ENCODE results near the gene METTL21A. TPM values are rescaled to one million over a fixed set of nuclear protein-coding genes. Genes with fewer than 3 reads are reported as not detected.

The METTL21A gene
- total and polyA plus RNA-seq, 4 donors: 25.7 to 34.5 (median 29.8) TPM

GRCh38 chr2:207606829-207607228, 18.4 kb downstream of the METTL21A start:
- DNase-seq (ENCODE audit: low read depth in 4 of 6, low spot score in 6 of 6): no peak
- H3K27ac ChIP-seq (ENCODE audit: low read depth, low read length): no peak overlapping the region
- no peak overlapping the region for H3K4me3 ChIP-seq (ENCODE audit: low read depth, low read length)
- 87% methylated on average over 4 of the region's 5 CpGs for WGBS (ENCODE audit: insufficient coverage)
- no peaks in the 10 kb centered on the region for H3K4me1 ChIP-seq (ENCODE audit: control insufficient read depth, insufficient read depth, low read length)
- H3K36me3 ChIP-seq (ENCODE audit: control insufficient read depth, insufficient read depth, low read length): no peaks in the 10 kb centered on the region
- no peaks in the 10 kb centered on the region for H3K9me3 ChIP-seq (ENCODE audit: control insufficient read depth, insufficient read depth, low read length)
- no peaks in the 10 kb centered on the region for H3K27me3 ChIP-seq (ENCODE audit: control insufficient read depth, insufficient read depth, low read length)

GRCh38 chr2:207606399-207606798, 18.8 kb downstream of the METTL21A start:
- WGBS (ENCODE audit: insufficient coverage): no CpG with 5 or more reads among the region's 7 CpGs
- DNase-seq (ENCODE audit: low read depth in 4 of 6, low spot score in 6 of 6): no peak
- Histone ChIP-seq H3K4me1 (ENCODE audit: control insufficient read depth, insufficient read depth, low read length) (no peaks in the 10 kb centered on the region), H3K27ac (ENCODE audit: low read depth, low read length) (no peak overlapping the region), H3K9me3 (ENCODE audit: control insufficient read depth, insufficient read depth, low read length) (no peaks in the 10 kb centered on the region), H3K36me3 (ENCODE audit: control insufficient read depth, insufficient read depth, low read length) (no peaks in the 10 kb centered on the region), H3K27me3 (ENCODE audit: control insufficient read depth, insufficient read depth, low read length) (no peaks in the 10 kb centered on the region), H3K4me3 (ENCODE audit: low read depth, low read length) (no peak overlapping the region)

GRCh38 chr2:207603486-207603885, 21.7 kb downstream of the METTL21A start:
- H3K9me3 ChIP-seq (ENCODE audit: control insufficient read depth, insufficient read depth, low read length): no peaks in the 10 kb centered on the region

GRCh38 chr2:207601774-207602173, 23.4 kb downstream of the METTL21A start:
- H3K9me3 ChIP-seq (ENCODE audit: control insufficient read depth, insufficient read depth, low read length): no peaks in the 10 kb centered on the region
- no peaks in the 10 kb centered on the region for H3K4me1 ChIP-seq (ENCODE audit: control insufficient read depth, insufficient read depth, low read length)
- WGBS (ENCODE audit: insufficient coverage): no CpG with 5 or more reads among the region's 1 CpG
- no peaks in the 10 kb centered on the region for H3K36me3 ChIP-seq (ENCODE audit: control insufficient read depth, insufficient read depth, low read length)
- no peak overlapping the region for H3K27ac ChIP-seq (ENCODE audit: low read depth, low read length)
- no peaks in the 10 kb centered on the region for H3K27me3 ChIP-seq (ENCODE audit: control insufficient read depth, insufficient read depth, low read length)
- DNase-seq (ENCODE audit: low read depth in 4 of 6, low spot score in 6 of 6): no peak
- H3K4me3 ChIP-seq (ENCODE audit: low read depth, low read length): no peak overlapping the region

More at GRCh38 chr2:207603486-207603885, 21.7 kb downstream of the METTL21A start:
- H3K36me3 ChIP-seq (ENCODE audit: control insufficient read depth, insufficient read depth, low read length): no peaks in the 10 kb centered on the region
- H3K4me1 ChIP-seq (ENCODE audit: control insufficient read depth, insufficient read depth, low read length): no peaks in the 10 kb centered on the region
- DNase-seq (ENCODE audit: low read depth in 4 of 6, low spot score in 6 of 6): no peak
- H3K27me3 ChIP-seq (ENCODE audit: control insufficient read depth, insufficient read depth, low read length): no peaks in the 10 kb centered on the region
- no peak overlapping the region for H3K27ac ChIP-seq (ENCODE audit: low read depth, low read length)
- no CpG with 5 or more reads among the region's 2 CpGs for WGBS (ENCODE audit: insufficient coverage)
- H3K4me3 ChIP-seq (ENCODE audit: low read depth, low read length): no peak overlapping the region

- H3K27me3 ChIP-seq (ENCODE audit: control insufficient read depth, insufficient read depth, low read length): no peaks in the 10 kb centered on the region
- peaks cover 8% of the 10 kb centered on the region for H3K36me3 ChIP-seq (ENCODE audit: control insufficient read depth, insufficient read depth, low read length)
- H3K4me1 ChIP-seq (ENCODE audit: control insufficient read depth, insufficient read depth, low read length): no peaks in the 10 kb centered on the region
- H3K4me3 ChIP-seq (ENCODE audit: low read depth, low read length): no peak overlapping the region
- DNase-seq (ENCODE audit: low read depth in 4 of 6, low spot score in 6 of 6): no peak
- no peaks in the 10 kb centered on the region for H3K9me3 ChIP-seq (ENCODE audit: control insufficient read depth, insufficient read depth, low read length)
- no peak overlapping the region for H3K27ac ChIP-seq (ENCODE audit: low read depth, low read length)
Observed at GRCh38 chr2:207600231-207600630, 25.0 kb downstream of the METTL21A start.

GRCh38 chr2:207599636-207600035, 25.6 kb downstream of the METTL21A start:
- peaks cover 8% of the 10 kb centered on the region for H3K36me3 ChIP-seq (ENCODE audit: control insufficient read depth, insufficient read depth, low read length)
- H3K4me1 ChIP-seq (ENCODE audit: control insufficient read depth, insufficient read depth, low read length): no peaks in the 10 kb centered on the region
- H3K27me3 ChIP-seq (ENCODE audit: control insufficient read depth, insufficient read depth, low read length): no peaks in the 10 kb centered on the region
- H3K9me3 ChIP-seq (ENCODE audit: control insufficient read depth, insufficient read depth, low read length): no peaks in the 10 kb centered on the region
- DNase-seq (ENCODE audit: low read depth in 4 of 6, low spot score in 6 of 6): no peak
- no peak overlapping the region for H3K27ac ChIP-seq (ENCODE audit: low read depth, low read length)
- no peak overlapping the region for H3K4me3 ChIP-seq (ENCODE audit: low read depth, low read length)

GRCh38 chr2:207594731-207595130, 30.5 kb downstream of the METTL21A start:
- H3K4me1 ChIP-seq (ENCODE audit: control insufficient read depth, insufficient read depth, low read length): no peaks in the 10 kb centered on the region
- WGBS (ENCODE audit: insufficient coverage): no CpG with 5 or more reads among the region's 4 CpGs
- peaks cover 22% of the 10 kb centered on the region for H3K36me3 ChIP-seq (ENCODE audit: control insufficient read depth, insufficient read depth, low read length)

GRCh38 chr2:207594264-207594663, 30.9 kb downstream of the METTL21A start:
- no peak for DNase-seq (ENCODE audit: low read depth in 4 of 6, low spot score in 6 of 6)
- no CpG with 5 or more reads among the region's 3 CpGs for WGBS (ENCODE audit: insufficient coverage)
- H3K4me3 ChIP-seq (ENCODE audit: low read depth, low read length): no peak overlapping the region
- no peaks in the 10 kb centered on the region for H3K27me3 ChIP-seq (ENCODE audit: control insufficient read depth, insufficient read depth, low read length)
- peaks cover 22% of the 10 kb centered on the region for H3K36me3 ChIP-seq (ENCODE audit: control insufficient read depth, insufficient read depth, low read length)
- peaks cover 6% of the 10 kb centered on the region for H3K9me3 ChIP-seq (ENCODE audit: control insufficient read depth, insufficient read depth, low read length)
- no peaks in the 10 kb centered on the region for H3K4me1 ChIP-seq (ENCODE audit: control insufficient read depth, insufficient read depth, low read length)
- no peak overlapping the region for H3K27ac ChIP-seq (ENCODE audit: low read depth, low read length)

More at GRCh38 chr2:207594731-207595130, 30.5 kb downstream of the METTL21A start:
- DNase-seq (ENCODE audit: low read depth in 4 of 6, low spot score in 6 of 6): no peak
- Histone ChIP-seq H3K9me3 (ENCODE audit: control insufficient read depth, insufficient read depth, low read length) (peaks cover 6% of the 10 kb centered on the region), H3K27me3 (ENCODE audit: control insufficient read depth, insufficient read depth, low read length) (no peaks in the 10 kb centered on the region), H3K27ac (ENCODE audit: low read depth, low read length) (no peak overlapping the region), H3K4me3 (ENCODE audit: low read depth, low read length) (no peak overlapping the region)

GRCh38 chr2:207593277-207593676, 31.9 kb downstream of the METTL21A start:
- DNase-seq (ENCODE audit: low read depth in 4 of 6, low spot score in 6 of 6): no peak
- H3K36me3 ChIP-seq (ENCODE audit: control insufficient read depth, insufficient read depth, low read length): peaks cover 22% of the 10 kb centered on the region
- no peaks in the 10 kb centered on the region for H3K4me1 ChIP-seq (ENCODE audit: control insufficient read depth, insufficient read depth, low read length)
- no peak overlapping the region for H3K27ac ChIP-seq (ENCODE audit: low read depth, low read length)
- no peak overlapping the region for H3K4me3 ChIP-seq (ENCODE audit: low read depth, low read length)
- peaks cover 6% of the 10 kb centered on the region for H3K9me3 ChIP-seq (ENCODE audit: control insufficient read depth, insufficient read depth, low read length)
- H3K27me3 ChIP-seq (ENCODE audit: control insufficient read depth, insufficient read depth, low read length): no peaks in the 10 kb centered on the region

- no peak for DNase-seq (ENCODE audit: low read depth in 4 of 6, low spot score in 6 of 6)
- Histone ChIP-seq H3K9me3 (ENCODE audit: control insufficient read depth, insufficient read depth, low read length) (peaks cover 6% of the 10 kb centered on the region), H3K4me1 (ENCODE audit: control insufficient read depth, insufficient read depth, low read length) (no peaks in the 10 kb centered on the region), H3K27me3 (ENCODE audit: control insufficient read depth, insufficient read depth, low read length) (no peaks in the 10 kb centered on the region), H3K27ac (ENCODE audit: low read depth, low read length) (no peak overlapping the region), H3K4me3 (ENCODE audit: low read depth, low read length) (no peak overlapping the region), H3K36me3 (ENCODE audit: control insufficient read depth, insufficient read depth, low read length) (peaks cover 20% of the 10 kb centered on the region)
Observed at GRCh38 chr2:207589143-207589542, 36.1 kb downstream of the METTL21A start.
